Right forelimb (tissue), 1 donor: ENCODE measurements around the gene TNFSF13.

Experiments used
- DNase-seq: peaks from one replicate; pipeline ENCODE4 v3.0.0-alpha.2; 2018

Gene TNFSF13

DNA sequence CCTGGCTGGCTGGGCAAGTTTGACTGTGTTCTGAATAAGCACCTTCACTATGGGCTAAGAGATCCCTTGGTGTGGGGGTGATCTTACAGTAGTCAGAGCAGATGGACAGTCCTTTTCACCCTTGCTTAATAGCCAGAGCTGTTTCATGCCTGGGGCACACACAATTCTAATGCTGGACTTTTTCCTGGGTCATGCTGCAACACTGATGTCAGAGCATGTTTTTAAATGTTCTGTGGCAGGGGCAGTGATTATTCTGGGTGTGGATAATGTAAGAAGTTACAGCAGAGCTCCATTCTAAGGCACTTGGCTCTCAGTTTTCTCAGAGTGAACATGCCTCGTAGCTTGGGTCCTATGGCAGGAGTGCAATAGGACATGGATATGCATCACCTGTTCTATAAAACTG lies 16.9 kb downstream of the TNFSF13 start:
- no peak for DNase-seq

DNA sequence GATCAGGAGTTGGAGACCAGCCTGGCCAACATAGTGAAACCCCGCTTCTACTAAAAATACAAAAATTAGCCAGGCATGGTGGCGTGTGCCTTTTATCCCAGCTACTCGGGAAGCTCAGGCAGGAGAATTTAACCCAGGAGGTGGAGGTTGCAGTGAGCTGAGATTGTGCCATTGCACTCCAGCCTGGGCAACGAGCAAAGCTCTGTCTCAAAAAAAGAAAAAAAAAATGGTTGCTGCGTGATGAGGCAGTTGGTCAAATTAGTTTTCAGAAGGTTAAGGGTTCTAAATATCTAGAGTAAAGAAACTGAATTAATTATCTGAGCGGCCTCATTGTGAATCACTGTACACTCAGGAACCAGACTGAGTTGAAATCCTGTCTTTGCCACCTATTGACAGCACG lies 17.4 kb downstream of the TNFSF13 start:
- DNase-seq = no peak

DNA sequence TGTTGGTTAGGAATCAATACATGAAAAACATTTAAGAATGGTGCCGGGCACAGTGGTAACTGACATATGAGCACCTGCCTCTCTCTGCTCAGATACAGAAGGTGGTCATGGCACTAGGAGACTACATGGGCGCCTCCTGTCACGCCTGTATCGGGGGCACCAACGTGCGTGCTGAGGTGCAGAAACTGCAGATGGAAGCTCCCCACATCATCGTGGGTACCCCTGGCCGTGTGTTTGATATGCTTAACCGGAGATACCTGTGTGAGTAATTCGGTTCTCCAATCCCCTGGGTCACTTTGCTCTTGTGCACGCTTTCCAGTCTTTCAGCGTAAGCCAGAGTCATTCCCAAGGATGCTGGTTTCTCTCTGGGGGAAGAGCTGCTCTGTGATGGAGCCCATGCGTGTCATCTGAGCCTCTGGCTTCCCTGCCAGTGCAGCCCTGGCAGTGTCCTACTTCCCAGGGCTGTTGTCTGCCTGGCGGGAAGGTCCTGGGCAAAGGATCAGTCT lies 17.9 kb downstream of the TNFSF13 start:
- DNase-seq = no peak

DNA sequence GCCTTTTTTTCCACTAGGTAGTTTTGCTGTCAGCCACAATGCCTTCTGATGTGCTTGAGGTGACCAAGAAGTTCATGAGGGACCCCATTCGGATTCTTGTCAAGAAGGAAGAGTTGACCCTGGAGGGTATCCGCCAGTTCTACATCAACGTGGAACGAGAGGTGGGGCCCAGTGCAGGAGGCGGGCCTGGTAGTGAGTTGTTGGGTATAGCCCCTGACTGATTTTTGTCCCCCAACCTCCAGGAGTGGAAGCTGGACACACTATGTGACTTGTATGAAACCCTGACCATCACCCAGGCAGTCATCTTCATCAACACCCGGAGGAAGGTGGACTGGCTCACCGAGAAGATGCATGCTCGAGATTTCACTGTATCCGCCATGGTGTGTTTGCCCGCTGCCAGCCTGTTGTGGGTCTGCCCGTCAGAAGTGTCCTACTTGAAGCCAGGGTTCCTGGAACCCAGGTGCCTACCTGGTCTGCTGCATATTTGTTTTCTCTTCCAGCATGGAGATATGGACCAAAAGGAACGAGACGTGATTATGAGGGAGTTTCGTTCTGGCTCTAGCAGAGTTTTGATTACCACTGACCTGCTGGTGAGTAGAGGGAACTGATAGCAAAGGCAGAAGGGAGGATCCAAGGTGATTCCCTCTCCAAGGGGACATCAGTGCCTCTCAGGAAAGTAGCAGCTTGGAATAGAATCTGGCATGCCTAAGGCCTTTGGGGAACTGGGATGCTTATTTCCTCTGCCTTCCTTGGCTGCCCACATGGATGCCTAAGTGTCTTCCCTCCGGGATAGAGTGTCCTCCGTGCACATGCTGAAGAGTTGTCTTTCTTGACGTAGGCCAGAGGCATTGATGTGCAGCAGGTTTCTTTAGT lies 19.0 kb downstream of the TNFSF13 start:
- DNase-seq = no peak

DNA sequence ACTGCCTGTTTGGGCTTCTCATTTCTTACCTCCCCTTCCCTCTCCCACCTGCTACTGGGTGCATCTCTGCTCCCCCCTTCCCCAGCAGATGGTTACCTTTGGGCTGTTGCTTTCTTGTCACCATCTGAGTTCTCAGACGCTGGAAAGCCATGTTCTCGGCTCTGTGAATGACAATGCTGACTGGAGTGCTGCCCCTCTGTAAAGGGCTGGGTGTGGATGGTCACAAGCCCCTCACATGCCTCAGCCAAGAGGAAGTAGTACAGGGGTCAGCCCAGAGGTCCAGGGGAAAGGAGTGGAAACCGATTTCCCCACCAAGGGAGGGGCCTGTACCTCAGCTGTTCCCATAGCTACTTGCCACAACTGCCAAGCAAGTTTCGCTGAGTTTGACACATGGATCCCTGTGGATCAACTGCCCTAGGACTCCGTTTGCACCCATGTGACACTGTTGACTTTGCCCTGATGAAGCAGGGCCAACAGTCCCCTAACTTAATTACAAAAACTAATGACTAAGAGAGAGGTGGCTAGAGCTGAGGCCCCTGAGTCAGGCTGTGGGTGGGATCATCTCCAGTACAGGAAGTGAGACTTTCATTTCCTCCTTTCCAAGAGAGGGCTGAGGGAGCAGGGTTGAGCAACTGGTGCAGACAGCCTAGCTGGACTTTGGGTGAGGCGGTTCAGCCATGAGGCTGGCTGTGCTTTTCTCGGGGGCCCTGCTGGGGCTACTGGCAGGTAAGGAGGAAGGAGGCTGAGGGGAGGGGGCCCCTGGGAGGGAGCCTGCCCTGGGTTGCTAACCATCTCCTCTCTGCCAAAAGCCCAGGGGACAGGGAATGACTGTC lies 20.7 kb downstream of the TNFSF13 start, which contains the start of gene CD68:
Gene CD68 (plus strand): TSS at position 638 of the 833 bp plus-strand sequence. CDS start 40 bp downstream, at position 678.
- DNase-seq = peak; percentile 70

DNA sequence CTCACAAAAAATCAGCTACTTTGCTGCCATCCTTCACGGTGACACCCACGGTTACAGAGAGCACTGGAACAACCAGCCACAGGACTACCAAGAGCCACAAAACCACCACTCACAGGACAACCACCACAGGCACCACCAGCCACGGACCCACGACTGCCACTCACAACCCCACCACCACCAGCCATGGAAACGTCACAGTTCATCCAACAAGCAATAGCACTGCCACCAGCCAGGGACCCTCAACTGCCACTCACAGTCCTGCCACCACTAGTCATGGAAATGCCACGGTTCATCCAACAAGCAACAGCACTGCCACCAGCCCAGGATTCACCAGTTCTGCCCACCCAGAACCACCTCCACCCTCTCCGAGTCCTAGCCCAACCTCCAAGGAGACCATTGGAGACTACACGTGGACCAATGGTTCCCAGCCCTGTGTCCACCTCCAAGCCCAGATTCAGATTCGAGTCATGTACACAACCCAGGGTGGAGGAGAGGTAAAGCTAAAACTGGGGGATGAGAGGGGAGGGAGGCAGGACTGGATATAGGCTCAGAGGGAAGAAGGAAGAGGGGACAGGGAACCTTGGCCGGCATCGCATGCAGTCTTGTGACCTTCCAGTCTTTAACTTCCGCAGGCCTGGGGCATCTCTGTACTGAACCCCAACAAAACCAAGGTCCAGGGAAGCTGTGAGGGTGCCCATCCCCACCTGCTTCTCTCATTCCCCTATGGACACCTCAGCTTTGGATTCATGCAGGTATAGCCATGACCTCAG lies 21.5 kb downstream of the TNFSF13 start:
- no peak for DNase-seq

DNA sequence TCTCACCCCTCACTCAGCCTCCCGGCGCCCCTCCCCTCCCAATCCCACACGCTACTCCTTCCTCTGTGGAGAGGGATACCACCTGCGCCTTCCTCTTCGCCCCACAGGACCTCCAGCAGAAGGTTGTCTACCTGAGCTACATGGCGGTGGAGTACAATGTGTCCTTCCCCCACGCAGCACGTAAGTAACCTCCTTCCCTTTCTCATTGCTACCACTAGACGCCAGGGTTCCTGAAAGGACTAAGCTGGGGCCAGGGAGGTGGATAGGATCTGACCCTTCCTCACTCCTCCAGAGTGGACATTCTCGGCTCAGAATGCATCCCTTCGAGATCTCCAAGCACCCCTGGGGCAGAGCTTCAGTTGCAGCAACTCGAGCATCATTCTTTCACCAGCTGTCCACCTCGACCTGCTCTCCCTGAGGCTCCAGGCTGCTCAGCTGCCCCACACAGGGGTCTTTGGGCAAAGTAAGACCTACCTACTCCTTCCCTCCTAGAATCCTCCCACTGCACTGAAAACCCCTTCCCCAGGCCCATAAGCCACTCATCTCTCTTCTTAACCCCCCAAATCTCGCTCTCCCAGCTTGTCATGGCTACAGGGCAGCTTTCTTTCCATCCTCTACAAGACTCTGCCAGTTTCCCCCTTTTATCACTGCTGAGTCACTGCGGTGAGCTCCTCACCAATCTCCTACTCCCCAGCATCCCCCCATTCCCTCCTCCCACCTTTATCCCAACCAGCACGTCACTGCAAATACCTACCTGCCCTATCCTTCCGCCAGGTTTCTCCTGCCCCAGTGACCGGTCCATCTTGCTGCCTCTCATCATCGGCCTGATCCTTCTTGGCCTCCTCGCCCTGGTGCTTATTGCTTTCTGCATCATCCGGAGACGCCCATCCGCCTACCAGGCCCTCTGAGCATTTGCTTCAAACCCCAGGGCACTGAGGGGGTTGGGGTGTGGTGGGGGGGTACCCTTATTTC lies 22.3 kb downstream of the TNFSF13 start:
- DNase-seq = peak; percentile 40

DNA sequence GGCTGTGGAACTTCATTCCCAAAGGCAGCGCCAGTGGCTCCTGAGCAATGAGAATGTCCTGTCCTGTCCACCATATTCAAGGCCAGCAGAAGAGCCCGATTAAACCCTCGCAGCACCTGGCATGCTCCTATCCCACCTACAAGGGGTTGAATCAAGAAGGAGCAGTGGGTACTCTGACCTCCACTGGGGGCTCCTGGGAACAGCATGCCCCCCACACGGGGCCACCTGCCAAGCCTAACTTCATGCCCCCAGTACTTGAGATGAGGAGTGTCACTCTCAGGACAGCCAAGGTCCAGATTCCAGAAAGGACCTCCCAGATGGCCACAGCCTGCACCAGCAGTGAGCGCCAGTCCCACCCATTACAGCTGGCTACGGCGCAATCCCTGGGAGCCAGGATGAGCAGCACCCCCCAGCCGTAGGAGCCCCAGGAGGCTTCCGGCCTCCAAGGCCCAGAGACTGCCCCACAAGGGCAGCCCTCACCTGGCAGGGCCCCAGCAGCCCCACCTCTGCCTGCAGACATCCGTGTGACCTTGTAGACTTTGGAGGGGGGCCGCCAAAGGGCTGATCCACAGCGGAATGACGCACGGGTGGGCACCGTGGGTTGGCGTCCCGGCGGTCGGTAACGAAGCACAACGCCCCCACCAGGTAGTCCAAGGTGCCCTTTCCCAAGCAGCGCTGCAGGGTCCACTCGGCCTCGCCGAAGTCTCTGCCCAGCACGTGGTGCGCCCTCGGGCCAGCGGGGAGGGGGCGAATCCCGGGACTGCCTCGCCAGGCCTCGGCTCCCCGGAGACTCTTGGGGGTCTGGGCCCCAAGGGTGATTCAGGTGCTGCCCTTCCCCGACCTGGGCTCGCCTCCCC lies 24.1 kb downstream of the TNFSF13 start:
- no peak for DNase-seq

DNA sequence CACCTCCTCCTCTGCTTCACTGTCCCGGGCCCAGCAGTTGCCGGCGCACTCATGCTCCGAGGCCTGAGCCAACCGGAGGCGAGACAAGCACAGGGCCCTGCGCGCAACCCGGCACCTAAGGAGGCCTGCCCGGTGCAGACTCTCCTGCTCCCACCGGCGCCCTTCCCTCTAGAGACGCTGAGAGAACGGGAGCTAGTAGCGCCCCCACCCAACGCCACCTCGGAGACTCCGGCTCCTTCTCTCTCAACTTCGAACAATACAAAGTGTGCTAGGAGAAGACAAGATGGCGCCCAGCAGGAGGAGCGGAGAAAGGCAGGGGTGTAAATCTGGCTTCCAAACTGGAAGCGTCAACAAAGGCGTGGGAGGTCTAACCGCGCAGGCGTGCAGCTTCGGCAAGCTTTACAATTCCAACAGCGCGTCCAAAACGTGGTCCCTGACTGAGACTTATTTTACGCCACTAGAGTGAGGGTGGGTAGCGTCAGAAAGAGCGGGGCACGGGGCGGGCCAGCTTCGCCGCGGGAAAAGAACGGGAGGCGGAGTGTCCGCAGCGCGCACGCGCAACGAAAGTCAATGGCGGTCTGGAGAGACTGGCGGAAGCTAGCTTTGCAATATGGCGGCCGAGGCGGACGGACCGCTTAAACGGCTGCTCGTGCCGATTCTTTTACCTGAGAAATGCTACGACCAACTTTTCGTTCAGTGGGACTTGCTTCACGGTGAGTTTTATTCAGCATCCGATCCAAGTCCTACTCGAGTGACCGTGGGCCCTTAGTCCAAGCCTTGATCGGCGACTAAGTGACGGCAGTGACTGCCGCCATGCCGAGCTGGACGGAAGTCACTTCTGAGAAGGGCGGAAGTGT lies 24.9 kb downstream of the TNFSF13 start, which contains the start of gene MPDU1:
Gene MPDU1 (plus strand): TSS at position 600 of the 857 bp plus-strand sequence. CDS start 11 bp downstream, at position 611.
- DNase-seq = peak; percentile 99

DNA sequence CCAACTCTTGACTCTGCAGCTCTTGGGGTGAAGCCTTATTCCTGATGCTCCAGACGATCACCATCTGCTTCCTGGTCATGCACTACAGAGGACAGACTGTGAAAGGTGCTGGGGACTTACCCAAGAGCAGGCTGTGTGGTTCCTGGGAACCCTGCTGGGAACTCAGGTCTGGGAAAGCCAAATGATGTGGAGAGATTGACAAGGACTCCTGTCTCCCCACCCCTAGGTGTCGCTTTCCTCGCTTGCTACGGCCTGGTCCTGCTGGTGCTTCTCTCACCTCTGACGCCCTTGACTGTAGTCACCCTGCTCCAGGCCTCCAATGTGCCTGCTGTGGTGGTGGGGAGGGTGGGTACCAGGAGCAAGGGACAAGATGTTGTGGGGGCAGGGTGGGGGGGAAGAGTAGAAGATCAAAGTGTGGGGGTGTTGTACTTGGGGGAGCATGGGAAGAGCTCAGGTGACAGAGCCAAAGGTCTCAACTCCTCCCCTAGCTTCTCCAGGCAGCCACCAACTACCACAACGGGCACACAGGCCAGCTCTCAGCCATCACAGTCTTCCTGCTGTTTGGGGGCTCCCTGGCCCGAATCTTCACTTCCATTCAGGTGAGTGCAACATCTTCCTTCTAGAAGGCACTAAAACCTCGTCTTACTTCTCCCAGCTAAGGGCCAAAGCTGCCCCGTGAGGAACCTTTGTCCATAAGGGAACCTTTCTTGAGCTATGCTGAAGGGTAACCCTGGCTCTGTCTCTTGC lies 28.3 kb downstream of the TNFSF13 start:
- DNase-seq = no peak

DNA sequence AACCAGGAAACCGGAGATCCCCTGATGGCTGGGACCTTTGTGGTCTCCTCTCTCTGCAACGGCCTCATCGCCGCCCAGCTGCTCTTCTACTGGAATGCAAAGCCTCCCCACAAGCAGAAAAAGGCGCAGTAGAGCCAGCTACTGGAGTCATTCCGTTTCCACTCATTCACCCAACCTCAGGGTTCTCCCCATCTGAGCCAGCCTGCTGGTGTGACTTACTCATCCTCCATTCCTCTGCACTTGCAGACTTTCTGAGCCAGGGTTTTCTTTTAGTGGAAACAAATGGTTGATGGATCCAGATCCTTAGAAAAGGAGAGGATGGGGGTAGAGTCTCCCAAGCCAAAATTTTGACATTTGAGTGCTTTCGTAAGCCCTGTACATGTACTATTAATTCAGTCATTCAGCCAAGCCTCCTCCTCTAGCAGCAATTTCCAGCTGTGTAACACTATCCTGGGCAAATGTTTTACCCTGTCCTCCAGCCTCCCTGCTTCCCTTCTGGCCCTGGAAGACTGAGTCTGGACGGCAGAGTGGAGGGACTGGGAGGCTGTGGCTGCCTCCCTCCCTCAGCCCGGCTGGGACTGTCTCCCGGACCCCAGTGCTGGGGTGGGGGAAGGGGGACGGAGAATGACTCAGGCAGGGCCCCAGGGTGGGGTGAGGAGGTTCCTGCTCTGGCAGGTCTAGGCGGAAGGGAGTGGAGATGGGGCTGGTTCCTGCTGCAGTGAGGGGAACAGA lies 29.0 kb downstream of the TNFSF13 start:
- peak; percentile 49 for DNase-seq

DNA sequence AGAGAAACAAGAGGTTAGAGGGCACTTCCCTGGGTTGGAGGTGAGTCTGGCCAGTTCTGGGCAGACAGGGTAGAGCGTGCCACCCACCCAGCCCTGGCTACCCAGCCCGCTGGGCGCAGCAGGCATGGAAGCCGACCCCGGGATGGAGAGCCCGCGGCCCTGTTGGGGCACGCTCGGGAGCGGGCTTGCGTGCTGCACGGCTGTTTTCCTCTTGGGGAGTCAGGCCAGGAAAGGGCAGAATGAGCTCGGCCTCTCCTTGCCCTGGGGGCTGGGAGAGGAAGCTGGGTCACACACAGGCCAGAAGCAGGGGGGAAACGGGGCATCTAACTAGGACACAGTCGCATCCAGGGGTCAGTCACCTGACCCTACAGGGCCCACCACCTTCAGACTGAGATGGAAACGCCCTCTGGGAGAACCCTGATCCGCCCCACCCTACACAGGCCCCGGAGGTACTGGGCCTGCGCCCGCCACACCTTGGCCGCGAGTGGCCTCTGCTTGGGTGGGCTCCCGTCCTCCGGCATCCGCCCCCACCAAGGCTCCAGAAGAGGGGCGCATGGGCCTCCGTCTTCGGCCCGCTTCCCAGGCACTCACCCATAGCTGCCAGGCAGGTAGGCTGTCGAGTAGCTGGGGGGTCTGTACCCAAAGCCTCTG lies 30.1 kb downstream of the TNFSF13 start:
- no peak for DNase-seq

DNA sequence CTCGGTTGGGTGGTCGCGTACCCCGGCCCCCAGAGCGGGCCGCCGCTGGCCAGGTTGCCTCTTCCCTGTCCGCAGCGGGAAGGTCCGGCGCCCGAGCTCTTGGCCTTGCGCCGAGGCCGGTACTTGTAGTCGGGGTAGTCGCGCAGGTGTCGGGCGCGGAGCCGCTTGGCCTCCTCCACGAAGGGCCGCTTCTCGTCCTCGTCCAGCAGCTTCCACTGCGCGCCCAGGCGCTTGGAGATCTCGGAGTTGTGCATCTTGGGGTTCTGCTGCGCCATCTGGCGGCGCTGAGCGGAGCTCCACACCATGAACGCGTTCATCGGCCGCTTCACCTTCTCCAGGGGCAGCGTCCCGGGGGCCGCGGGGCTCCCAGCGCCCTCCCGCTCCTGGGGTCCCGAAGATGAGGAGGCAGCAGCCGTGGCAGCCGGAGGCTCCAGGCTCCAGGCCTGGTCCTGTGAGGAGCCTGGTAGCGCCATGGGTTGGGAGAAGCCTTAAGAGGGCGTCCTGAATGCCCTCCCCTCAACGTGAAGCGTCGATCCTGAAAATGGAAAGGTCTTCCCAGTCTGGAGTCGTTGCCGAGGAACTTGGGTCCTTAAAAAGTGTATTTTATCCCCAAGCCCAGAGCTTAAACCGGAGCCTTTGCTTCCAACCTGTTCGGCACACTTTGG lies 30.8 kb downstream of the TNFSF13 start:
- peak; percentile 87 for DNase-seq

DNA sequence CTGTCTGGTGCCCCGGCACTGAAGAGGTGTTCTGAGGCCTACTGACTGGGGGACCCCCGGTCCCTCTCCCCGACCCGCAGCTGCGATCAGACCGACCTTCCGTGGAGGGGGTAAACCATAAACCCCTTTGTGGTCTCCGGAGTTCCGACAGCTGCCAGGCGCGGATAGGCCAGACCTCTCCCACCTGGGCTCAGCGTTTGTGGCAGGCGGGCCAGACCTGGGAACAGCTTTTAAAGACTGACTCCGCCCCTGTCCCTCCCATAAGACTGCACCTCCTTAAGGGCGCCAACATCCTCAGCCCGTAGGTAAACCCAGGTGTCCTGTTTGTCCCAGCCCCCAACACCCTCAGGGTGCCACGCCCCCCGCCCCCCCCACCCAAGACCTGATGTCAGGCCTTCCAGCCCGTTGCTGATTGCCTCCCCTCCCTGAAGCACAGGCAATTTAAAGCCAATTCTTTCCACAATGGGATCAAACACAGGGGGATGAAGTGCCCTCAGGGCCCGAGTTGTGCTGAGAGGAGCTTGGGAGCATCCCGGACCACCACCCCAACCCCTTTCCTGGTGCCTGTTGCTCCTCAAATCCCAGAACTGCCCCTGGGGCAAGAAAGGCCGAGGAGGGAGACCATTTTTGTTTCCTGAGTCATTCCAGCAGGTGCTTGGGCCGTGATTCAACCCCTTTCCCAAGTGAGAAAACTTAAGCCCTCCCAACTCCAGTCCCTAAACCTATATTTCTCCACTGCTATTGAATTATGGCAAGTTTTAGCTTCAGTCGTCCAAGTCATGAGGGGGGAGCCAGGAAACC lies 31.5 kb downstream of the TNFSF13 start, which contains the start of gene SOX15:
Gene SOX15 (minus strand): TSS at position 204 of the 801 bp plus-strand sequence. CDS start 418 bp downstream, outside the sequence.
- peak; percentile 45 for DNase-seq

DNA sequence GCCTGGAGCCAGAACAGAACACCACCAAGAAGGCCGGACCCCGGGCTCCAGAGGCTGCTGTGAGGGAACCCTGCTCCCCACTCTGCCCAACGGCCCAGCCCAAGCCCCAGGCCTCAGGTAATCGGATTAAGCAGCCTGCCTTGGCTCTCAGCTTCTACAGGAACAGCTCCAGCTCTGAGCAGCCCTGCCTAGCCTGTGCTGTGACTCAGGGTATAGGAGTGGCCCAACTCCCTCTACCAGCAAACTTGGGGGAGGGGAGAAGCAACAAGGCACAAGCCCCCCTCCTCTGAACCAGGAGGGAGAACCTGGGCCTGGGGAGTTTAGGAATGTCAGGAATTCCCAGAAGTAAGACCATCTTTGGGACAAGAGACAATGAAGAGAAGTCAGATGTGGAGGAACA lies 32.2 kb downstream of the TNFSF13 start:
- peak; percentile 44 for DNase-seq

DNA sequence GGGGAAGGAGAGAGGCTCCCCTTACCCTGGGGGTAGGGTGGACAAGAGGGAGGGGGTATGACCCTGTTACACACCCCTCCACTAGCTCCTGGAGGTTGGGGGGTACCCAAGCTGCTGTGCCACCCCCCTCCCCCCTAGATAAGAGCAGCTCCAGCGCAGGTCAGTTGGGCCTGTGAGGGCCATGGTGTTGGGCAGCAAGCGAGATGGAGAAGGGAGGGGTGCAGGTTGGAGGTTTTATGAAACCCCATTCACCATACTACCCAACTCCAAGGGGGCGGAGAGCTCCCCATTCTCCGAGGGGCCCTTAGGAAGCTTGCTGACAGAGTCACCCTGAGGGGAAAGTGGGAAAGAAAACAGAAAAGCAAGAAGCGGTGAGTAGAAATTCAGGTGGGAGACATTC lies 33.0 kb downstream of the TNFSF13 start:
- no peak for DNase-seq
